Measurements from ENCODE around the gene F13B.

DNA sequence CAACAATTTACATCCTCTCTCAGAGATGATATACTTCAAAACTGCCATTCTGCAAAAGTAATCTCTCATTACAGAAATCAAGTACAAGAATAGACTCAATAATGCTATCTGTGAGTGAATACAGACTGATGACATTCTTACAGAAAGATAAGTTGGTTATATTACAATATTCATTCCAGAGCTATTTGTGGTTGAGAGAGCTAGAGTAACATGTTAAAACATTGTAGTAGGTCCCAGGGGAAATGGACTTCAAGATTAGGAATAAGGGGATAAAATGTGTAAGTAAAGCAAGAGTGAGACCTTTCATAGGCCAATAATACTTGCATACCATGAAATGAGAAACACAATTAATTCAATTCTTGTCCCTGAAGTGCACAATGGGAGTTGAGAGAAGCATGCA, 1.5 kb downstream of the F13B start:
- TF ChIP-seq, protein P1, sequence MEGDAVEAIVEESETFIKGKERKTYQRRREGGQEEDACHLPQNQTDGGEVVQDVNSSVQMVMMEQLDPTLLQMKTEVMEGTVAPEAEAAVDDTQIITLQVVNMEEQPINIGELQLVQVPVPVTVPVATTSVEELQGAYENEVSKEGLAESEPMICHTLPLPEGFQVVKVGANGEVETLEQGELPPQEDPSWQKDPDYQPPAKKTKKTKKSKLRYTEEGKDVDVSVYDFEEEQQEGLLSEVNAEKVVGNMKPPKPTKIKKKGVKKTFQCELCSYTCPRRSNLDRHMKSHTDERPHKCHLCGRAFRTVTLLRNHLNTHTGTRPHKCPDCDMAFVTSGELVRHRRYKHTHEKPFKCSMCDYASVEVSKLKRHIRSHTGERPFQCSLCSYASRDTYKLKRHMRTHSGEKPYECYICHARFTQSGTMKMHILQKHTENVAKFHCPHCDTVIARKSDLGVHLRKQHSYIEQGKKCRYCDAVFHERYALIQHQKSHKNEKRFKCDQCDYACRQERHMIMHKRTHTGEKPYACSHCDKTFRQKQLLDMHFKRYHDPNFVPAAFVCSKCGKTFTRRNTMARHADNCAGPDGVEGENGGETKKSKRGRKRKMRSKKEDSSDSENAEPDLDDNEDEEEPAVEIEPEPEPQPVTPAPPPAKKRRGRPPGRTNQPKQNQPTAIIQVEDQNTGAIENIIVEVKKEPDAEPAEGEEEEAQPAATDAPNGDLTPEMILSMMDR (IDR thresholded peaks at IDR 0.05), result no peak
- no peak for TF ChIP-seq ZFX (IDR thresholded peaks at IDR 0.05; ENCODE audit: borderline replicate concordance)

Data from 22Rv1 (cell line).